HG02970 (cell line): Measurements from ENCODE around the gene NOL6.
"Not testable (repeated sequence)": the region's sequence is repeated elsewhere in the genome, so short reads cannot be mapped to it uniquely, and the experiment has no call there.

ENCODE experiments used
- ATAC-seq: cut with Tn5 transposase; IDR thresholded peaks from one replicate; pipeline ENCODE4 v1.9.1; 2021; ENCODE audit warnings: mild to moderate bottlenecking, moderate library complexity, moderate number of reproducible peaks; ENCODE audit not compliant: unreplicated experiment, low FRiP score

NOL6 gene

DNA sequence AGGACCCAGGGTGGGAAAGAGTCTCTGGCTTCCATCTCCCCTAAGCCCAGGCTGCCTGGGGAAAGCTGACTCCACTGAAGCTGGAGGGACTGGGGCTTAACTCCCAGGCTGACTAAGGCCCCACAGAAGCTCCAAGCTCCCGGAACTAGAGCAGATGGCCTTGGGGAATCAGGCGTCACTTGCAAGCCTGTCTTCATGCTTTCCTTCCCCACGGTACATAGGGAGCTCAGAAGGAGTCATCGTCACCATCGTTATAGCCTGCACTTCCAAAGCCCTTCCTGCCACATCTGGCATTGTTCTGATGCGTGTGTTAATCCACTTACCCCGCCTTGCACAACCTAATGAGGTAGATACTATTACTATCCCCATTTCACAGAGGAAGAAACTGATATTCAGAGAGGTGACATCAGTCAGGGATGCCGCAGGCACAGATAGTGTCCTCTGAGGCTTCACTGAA lies 37.9 kb downstream of the NOL6 start:
- no peak for ATAC-seq

DNA sequence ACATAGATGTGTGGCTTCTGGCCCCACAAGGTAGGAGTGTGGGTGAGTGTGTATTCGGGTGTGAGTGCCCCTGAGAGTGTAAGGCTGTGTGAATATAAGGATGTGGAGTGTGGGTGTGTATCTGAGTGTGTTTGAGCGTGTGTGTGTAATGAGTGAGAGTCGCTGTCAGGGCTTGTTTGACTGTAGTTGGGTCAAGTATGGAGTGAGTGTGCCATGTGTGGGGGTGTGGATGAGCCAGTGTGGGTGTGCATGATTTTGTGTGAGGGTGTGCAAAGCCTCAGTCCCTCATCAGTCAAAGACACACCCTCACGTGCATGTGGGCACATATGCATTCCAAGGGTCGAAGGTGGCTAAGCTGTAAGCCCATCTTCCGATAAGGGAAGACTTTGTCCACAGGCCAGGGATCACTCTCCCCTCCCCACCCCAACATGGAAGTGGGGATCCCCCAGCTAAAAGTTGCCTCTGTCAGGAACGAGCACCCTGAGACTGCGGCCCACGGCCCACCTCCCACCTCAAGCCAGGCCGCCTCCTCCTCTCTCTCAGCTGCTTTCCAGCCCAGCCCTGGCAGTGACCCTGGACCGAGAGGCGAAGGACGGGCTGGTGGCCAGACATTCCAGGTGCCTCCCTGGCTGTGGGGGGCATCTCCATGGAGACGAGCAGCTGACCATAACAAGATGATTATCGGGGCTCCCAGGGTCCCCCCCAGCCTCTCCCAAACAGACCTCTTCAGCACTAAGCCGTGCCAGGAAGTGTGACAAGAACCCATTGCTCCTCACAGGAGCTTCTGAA lies 39.2 kb downstream of the NOL6 start:
- ATAC-seq: no peak

DNA sequence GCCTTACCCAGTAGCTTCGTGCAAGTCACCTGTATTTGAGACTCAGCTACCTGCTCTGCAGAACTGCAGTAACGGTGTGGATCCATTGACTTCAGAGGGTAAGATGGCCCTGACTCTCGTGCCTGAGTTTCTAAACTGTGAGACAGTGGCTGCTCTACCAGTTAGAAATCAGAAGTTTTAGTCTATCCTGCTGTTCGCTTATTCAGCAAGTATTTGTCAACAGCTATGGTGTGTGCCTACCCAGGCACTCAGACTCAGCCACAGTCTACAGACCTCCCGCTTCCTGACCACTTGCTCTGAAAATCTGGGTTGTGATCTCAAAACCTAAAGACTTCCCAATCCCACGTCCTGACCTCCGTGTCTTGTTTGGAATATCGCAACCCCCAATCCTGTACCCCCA lies 39.9 kb downstream of the NOL6 start:
- ATAC-seq: no peak

DNA sequence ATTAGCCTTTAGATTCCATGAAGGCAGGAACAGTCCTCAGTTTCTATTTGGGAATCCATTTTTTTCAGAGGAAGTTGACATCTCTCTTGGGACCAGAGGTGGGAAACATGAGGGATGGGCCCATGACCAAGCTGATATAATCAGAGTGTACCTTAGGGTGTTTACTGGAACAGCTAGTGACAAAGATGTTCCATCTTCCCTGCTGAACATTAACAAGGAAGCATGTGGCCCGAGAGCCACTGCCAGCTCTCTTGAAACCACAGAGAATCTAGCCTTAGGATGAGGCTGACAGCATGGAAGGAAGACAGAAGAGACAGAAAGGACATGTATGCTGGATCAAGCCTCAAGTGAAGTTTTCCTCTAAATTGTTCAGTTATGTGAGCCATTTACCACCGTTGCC lies 42.3 kb downstream of the NOL6 start:
- ATAC-seq: no peak

DNA sequence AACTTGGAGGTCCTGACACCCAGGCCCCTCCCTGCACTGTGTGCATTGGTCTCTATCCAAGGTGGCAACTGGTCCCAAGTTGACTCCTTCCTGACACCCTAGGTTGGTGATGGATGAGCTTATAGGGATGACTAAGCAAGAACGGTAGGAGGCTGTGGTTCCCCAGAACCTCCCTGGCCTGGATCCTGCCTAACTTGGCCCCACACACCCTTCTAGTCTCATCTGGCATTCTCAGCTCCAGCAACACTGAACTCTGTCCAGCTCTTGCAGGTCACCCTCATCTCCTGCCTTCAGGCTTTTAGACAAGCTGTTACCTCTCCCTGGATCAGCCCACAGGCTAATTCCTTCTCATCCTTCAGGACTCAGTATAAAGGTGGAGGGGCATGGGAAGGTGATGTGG lies 42.8 kb downstream of the NOL6 start:
- ATAC-seq: no peak

DNA sequence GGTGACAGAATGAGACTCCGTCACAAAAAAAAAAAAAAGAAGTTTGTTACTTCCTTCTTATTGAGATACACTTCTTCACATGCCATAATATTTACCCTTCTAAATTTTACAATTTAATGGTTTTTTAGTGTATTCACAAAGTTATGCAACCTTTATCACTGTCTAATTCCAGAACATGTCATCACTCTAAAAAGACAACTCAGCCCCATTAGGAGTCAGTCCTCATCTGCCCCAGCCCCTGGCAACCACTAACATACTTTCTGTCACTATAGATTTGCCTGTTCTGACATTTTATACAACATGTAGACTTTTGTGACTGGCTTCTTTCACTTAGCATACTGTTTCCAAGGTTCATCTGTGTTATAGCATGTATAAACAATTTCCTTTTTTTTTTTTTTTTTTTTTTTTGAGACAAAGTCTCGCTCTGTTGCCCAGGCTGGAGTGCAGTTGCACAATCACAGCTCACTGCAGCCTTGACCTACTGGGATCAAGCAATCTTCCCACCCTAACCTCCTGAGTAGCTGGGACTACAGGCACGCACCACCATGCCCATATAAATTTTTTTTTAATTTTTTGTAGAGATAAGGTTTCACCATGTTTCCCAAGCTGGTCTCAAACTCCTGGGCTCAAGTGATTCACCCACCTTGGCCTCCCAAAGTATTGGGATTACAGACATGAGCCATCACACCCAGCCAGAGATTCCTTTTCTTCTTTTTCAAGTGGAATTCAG lies 44.3 kb downstream of the NOL6 start:
- no peak for ATAC-seq

DNA sequence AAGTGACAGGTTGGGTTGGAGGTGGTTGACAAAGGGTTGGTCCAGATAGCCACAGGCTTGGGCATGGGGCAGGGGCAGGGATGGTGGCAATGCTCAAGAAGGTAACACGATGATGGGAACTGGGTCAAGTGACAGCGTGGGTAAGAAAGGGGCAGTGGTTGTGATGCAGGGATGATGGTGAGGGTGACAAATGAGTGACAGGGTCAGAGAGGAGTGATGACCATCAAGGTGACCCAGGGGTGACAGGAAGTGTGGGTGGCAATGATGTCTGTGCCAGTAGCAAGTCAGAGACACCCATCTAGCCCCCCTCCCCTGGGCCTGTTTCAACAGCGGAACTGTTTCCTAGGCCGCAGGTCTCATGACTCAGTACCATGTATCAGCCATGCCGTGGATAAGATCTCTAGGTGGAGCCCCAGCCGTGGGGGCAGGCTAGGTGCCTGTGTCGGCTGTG lies 46.9 kb downstream of the NOL6 start:
- ATAC-seq: no peak

DNA sequence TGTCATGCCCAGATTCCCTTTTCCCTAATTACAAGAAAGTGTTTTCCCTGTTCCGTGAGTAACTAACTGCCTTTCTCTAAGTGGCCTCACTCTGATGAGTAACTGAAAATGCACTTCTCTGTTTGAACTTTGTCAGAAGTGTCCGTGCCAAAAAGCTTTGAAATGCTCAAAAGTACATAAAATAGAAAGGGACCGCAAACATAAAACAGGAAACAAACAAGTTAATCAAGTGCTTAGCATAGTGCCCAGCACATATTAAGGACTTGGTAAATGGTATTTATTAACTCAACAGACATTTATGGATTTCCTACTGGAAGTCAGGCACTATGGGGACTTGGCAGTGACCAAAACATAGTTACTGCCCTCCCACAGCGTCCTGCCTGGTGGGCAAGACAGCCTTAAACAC lies 48.6 kb downstream of the NOL6 start:
- ATAC-seq: no peak

DNA sequence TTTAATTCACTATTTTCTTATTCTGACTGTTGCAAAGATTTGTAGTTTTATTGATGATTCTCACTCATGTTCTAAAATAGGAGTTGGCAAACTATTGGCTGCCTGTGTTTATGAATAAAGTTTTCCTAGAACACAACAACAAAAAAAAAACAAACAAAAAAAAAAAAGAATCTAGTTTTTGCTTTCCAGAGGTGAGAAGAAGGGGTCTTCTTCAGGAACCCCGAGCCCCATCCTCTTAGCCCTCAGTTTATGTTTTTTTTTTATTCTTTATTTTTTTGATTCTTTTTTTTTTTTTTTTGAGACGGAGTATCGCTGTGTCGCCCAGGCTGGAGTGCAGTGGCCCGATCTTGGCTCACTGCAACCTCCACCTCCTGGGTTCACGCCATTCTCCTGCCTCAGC lies 49.2 kb downstream of the NOL6 start:
- ATAC-seq: not testable (repeated sequence)

DNA sequence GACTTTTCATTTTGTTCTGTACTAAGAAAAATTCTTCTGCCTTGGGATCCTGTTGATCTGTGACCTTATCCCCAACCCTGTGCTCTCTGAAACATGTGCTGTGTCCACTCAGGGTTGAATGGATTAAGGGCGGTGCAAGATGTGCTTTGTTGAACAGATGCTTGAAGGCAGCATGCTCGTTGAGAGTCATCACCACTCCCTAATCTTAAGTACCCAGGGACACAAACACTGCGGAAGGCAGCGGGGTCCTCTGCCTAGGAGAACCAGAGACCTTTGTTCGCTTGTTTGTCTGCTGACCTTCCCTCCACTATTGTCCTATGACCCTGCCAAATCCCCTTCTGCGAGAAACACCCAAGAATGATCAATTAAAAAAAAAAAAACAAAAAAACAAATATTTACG lies 49.7 kb downstream of the NOL6 start:
- not testable (repeated sequence) for ATAC-seq

DNA sequence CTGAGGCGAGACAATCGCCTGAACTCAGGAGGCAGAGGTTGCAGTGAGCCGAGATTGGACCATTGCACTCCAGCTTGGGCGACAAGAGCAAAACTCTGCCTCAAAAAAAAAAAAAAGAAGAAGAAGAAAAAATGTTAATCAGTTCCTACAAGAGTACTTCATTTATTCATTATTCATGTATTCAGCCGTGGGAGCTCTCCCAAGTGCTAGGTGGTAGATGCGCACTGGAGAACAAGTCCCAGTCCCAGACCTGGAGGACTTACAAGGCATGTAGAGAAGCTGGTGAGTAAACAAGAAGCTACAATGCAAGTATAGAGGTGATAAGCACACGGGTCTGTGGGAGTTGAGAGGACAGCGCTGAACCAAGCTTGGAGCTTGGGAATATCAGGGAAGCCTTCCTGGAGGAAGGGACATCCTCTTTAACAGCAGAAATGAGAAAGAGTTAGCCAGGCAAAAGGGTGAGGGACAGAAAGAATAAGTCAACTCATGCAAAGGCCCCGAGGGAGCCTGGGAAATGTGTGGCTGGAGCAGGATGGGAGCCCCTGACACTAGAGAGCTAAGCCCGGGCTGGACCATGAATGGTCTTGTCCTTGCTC lies 53.9 kb downstream of the NOL6 start:
- no peak for ATAC-seq

DNA sequence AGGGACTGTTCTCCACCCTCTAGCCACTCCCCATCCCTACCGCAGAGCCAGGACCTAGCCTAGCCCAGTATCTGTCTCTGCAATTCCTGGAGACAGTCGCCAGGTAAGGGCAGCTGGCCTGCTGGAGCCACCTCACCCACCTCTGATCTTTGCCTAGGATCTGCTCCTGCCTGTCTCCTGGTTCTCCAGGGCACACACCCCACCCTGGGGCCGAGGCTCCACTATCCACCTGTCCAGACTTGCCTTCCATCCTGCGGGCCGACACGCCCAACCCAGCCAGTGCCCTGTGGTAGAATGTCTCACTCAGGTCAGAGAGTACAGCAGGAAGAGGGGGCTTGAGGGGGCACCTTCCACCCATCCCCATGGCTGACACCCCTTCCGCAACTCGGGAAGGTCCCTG lies 55.6 kb downstream of the NOL6 start:
- no peak for ATAC-seq

DNA sequence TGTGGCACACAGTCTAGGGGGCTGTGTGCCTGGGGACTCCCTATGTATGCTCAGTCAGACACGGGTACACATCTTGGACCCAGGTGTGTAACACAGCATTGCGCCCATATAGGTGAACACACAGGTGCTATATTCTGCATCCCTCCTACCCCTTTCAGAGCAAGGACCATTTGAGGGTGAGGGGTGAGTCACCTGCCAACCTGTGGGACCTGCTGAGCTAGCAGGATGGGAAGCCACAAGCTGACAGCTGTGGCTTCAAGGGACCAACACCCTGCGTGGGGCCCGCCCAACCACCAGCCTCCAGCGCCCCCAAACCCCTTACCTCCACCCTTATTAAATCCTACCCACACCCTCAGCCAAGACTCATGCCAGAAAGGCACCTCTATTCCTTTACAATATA lies 56.7 kb downstream of the NOL6 start:
- no peak for ATAC-seq

DNA sequence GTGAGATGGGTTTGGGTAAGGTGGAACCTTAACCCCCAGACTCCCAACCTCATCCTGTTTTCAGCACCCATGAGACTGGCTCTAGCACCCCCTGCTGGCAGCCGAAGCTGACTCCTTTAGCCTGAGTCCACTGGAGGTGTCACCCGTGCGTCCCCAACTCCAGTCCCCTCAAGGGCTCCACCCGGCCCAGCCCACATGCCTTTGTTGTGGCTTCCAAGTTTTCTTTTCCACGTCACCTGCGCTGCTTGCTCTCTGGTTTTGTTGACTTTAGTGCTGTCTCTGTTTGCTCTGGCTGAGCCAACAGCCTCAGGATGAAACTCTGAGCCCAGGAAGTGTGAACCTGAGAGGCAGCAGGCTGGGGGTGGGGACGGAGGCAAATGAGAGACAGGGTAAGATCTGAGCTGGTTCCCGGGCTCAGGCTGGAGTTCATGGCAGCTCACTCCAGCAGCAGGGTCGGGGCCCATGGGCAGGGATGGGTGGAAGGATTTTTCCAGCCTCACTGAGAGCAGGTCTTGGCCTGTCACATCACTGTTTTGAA lies 58.2 kb downstream of the NOL6 start:
- no peak for ATAC-seq

DNA sequence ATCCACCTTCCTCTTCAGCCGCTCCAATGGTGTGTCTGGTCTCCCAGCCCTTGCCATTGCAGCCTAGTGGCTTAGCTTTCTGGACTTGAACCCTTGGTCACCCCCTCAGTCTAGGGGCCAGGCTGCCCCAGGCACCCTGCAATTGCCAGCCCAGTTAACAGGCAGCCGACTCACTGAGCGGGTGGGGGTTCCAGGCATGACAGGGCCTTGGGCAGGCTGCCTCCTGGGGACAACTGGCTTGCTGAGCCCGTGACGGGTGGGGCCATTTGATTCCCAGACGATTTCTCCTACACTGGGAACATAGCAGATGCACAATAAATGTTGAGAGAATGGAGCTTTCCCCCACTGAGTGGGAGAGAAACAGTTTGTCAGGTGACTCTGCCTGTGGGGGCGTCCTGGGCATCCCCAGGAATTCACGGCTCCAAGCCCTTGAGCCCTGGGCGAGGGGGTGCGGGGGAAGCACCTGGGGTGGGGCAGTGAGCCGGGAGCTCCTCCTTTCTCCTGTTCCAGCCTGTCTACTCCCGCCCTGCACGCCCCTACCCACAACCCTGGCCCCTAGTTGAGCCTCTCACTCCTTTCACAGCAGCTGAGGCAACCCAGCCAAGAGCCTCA lies 58.7 kb downstream of the NOL6 start:
- no peak for ATAC-seq

DNA sequence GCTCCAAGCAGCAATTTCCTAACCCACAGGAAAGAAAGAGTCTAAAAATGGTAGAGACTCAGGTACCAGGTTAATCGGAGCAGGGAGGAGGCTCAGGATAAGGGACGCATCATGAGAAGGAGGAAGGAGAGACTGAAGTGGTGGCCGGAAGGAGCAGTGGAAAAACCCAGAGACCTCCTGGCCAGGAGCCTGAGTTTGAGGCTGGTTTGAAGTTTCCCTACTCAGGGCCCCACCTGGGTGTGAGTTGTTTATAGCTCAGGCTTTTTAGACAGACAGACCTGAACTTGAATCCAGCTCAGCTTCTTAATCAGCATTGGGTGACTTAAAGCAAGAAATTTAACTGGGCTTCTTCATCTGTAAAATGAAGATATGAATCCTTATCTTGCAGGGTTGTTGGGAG lies 59.5 kb downstream of the NOL6 start:
- ATAC-seq: no peak
